ENCODE measurements around the gene HOXD1.

HOXD1 gene

DNA sequence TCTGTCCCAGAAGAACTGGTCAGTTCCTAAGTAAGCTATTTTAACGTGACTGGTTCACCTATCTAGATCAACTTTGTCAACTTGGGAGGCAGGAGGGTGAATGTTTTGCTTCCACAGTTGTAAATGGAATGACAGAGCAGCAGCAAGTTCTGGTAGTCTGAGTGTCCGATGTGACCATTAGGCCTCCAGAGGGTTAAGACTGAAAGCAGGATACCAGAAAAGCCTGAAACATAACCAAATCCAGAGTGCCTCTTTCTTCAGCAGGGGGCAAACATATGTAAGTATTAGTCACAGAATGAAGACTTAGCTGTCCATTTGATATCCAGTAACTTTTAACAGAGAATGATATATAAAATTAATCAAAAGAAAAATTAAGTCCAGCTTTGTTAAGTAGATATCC, 22.2 kb upstream of the HOXD1 start:
- H3K27me3 ChIP-seq (ENCODE audit: control insufficient read depth in 2 of 2, insufficient read depth in 2 of 2, low read length in 2 of 2): peaks cover 0 to 16% of the 10 kb centered on the region in 2 donors
- no peak overlapping the region for H3K4me3 ChIP-seq (ENCODE audit: low read length in 2 of 2)
- H3K9me3 ChIP-seq (ENCODE audit: control insufficient read depth in 2 of 2, low read length in 2 of 2): no peaks in the 10 kb centered on the region
- no peak overlapping the region for H3K9ac ChIP-seq (ENCODE audit: low read depth in 1 of 2, low read length in 2 of 2)
- no peak overlapping the region for H3K27ac ChIP-seq (ENCODE audit: low read depth in 2 of 2, low read length in 2 of 2)
- peaks cover 4 to 7% of the 10 kb centered on the region in 2 donors for H3K4me1 ChIP-seq (ENCODE audit: control insufficient read depth in 2 of 2, insufficient read depth in 2 of 2, low read length in 2 of 2)
- no peaks in the 10 kb centered on the region for H3K36me3 ChIP-seq (ENCODE audit: control insufficient read depth in 2 of 2, insufficient read depth in 2 of 2, low read length in 2 of 2)

GRCh38 chr2:176167398-176167797, 21.1 kb upstream of the HOXD1 start:
- no peak overlapping the region for H3K27ac ChIP-seq (ENCODE audit: low read depth in 2 of 2, low read length in 2 of 2)
- no peak overlapping the region for H3K4me3 ChIP-seq (ENCODE audit: low read length in 2 of 2)
- H3K27me3 ChIP-seq (ENCODE audit: control insufficient read depth in 2 of 2, insufficient read depth in 2 of 2, low read length in 2 of 2): peaks cover 4 to 10% of the 10 kb centered on the region in 2 donors
- H3K36me3 ChIP-seq (ENCODE audit: control insufficient read depth in 2 of 2, insufficient read depth in 2 of 2, low read length in 2 of 2): no peaks in the 10 kb centered on the region
- H3K9me3 ChIP-seq (ENCODE audit: control insufficient read depth in 2 of 2, low read length in 2 of 2): no peaks in the 10 kb centered on the region
- H3K9ac ChIP-seq (ENCODE audit: low read depth in 1 of 2, low read length in 2 of 2): no peak overlapping the region
- peaks cover 4 to 7% of the 10 kb centered on the region in 2 donors for H3K4me1 ChIP-seq (ENCODE audit: control insufficient read depth in 2 of 2, insufficient read depth in 2 of 2, low read length in 2 of 2)

DNA sequence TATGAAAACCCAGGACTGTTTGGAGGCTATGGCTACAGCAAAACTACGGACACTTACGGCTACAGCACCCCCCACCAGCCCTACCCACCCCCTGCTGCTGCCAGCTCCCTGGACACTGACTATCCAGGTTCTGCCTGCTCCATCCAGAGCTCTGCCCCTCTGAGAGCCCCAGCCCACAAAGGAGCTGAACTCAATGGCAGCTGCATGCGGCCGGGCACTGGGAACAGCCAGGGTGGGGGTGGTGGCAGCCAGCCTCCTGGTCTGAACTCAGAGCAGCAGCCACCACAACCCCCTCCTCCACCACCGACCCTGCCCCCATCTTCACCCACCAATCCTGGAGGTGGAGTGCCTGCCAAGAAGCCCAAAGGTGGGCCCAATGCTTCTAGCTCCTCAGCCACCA, 19.3 kb upstream of the HOXD1 start:
- Histone ChIP-seq H3K36me3 (ENCODE audit: control insufficient read depth in 2 of 2, insufficient read depth in 2 of 2, low read length in 2 of 2) (no peaks in the 10 kb centered on the region), H3K9ac (ENCODE audit: low read depth in 1 of 2, low read length in 2 of 2) (no peak overlapping the region), H3K4me1 (ENCODE audit: control insufficient read depth in 2 of 2, insufficient read depth in 2 of 2, low read length in 2 of 2) (peaks cover 7 to 9% of the 10 kb centered on the region in 2 donors), H3K27me3 (ENCODE audit: control insufficient read depth in 2 of 2, insufficient read depth in 2 of 2, low read length in 2 of 2) (peaks cover 4 to 7% of the 10 kb centered on the region in 2 donors), H3K27ac (ENCODE audit: low read depth in 2 of 2, low read length in 2 of 2) (no peak overlapping the region), H3K4me3 (ENCODE audit: low read length in 2 of 2) (no peak overlapping the region), H3K9me3 (ENCODE audit: control insufficient read depth in 2 of 2, low read length in 2 of 2) (no peaks in the 10 kb centered on the region)

- Histone ChIP-seq H3K4me3 (ENCODE audit: low read length in 2 of 2) (no peak overlapping the region), H3K36me3 (ENCODE audit: control insufficient read depth in 2 of 2, insufficient read depth in 2 of 2, low read length in 2 of 2) (no peaks in the 10 kb centered on the region), H3K27me3 (ENCODE audit: control insufficient read depth in 2 of 2, insufficient read depth in 2 of 2, low read length in 2 of 2) (peaks cover 4% of the 10 kb centered on the region in 2 donors), H3K9me3 (ENCODE audit: control insufficient read depth in 2 of 2, low read length in 2 of 2) (no peaks in the 10 kb centered on the region), H3K4me1 (ENCODE audit: control insufficient read depth in 2 of 2, insufficient read depth in 2 of 2, low read length in 2 of 2) (peaks cover 7 to 13% of the 10 kb centered on the region in 2 donors), H3K27ac (ENCODE audit: low read depth in 2 of 2, low read length in 2 of 2) (no peak overlapping the region), H3K9ac (ENCODE audit: low read depth in 1 of 2, low read length in 2 of 2) (no peak overlapping the region)
Measured at GRCh38 chr2:176169711-176170110, 18.8 kb upstream of the HOXD1 start.

DNA sequence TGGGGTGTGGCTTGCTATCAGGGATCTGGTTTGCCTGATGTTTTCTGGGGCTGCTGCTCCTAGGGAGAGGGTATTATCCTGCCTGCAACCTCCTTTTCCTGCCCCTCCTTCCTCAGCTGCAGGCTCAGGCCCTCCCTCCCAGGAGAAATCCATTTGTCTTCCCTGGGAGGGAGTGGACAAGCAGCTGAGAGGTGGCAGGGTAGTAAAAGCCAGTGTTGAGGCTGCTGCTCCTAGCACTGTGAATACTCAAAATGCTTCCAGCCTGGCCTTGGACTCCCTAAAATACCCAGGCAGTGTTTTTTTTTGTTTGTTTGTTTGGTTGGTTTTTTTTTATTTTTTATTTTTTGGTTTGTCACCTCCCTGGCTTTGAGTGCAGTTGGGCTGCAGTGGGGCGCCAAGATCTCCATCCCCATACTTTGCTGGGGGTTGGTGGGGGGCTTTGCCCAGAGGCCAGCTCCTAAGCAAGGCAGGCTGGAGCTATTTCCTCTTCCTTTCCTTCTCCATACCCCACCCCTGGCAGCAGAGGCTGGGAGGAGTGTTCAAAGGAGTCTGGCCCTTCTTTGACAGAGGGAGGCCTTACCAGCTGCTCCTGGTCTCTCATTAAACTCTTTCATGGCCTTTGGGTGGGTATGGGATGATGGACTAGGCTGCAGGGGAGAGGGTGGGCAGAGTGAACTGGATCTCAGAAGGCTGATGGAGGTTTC, 17.7 kb upstream of the HOXD1 start:
- H3K36me3 ChIP-seq (ENCODE audit: control insufficient read depth in 2 of 2, insufficient read depth in 2 of 2, low read length in 2 of 2): no peaks in the 10 kb centered on the region
- H3K9ac ChIP-seq (ENCODE audit: low read depth in 1 of 2, low read length in 2 of 2): no peak overlapping the region
- H3K27me3 ChIP-seq (ENCODE audit: control insufficient read depth in 2 of 2, insufficient read depth in 2 of 2, low read length in 2 of 2): peaks cover 4% of the 10 kb centered on the region in 2 donors
- H3K4me3 ChIP-seq (ENCODE audit: low read length in 2 of 2): no peak overlapping the region
- H3K9me3 ChIP-seq (ENCODE audit: control insufficient read depth in 2 of 2, low read length in 2 of 2): no peaks in the 10 kb centered on the region
- H3K27ac ChIP-seq (ENCODE audit: low read depth in 2 of 2, low read length in 2 of 2): no peak overlapping the region
- peaks cover 12 to 13% of the 10 kb centered on the region in 2 donors for H3K4me1 ChIP-seq (ENCODE audit: control insufficient read depth in 2 of 2, insufficient read depth in 2 of 2, low read length in 2 of 2)

- Histone ChIP-seq H3K4me1 (ENCODE audit: control insufficient read depth in 2 of 2, insufficient read depth in 2 of 2, low read length in 2 of 2) (peaks cover 12 to 13% of the 10 kb centered on the region in 2 donors), H3K27me3 (ENCODE audit: control insufficient read depth in 2 of 2, insufficient read depth in 2 of 2, low read length in 2 of 2) (peaks cover 4% of the 10 kb centered on the region in 2 donors), H3K9me3 (ENCODE audit: control insufficient read depth in 2 of 2, low read length in 2 of 2) (no peaks in the 10 kb centered on the region), H3K9ac (ENCODE audit: low read depth in 1 of 2, low read length in 2 of 2) (no peak overlapping the region), H3K27ac (ENCODE audit: low read depth in 2 of 2, low read length in 2 of 2) (no peak overlapping the region), H3K36me3 (ENCODE audit: control insufficient read depth in 2 of 2, insufficient read depth in 2 of 2, low read length in 2 of 2) (no peaks in the 10 kb centered on the region), H3K4me3 (ENCODE audit: low read length in 2 of 2) (no peak overlapping the region)
Measured at GRCh38 chr2:176171351-176172006, 17.0 kb upstream of the HOXD1 start.

- Histone ChIP-seq H3K9ac (ENCODE audit: low read depth in 1 of 2, low read length in 2 of 2) (no peak overlapping the region), H3K27ac (ENCODE audit: low read depth in 2 of 2, low read length in 2 of 2) (no peak overlapping the region), H3K4me3 (ENCODE audit: low read length in 2 of 2) (no peak overlapping the region), H3K36me3 (ENCODE audit: control insufficient read depth in 2 of 2, insufficient read depth in 2 of 2, low read length in 2 of 2) (no peaks in the 10 kb centered on the region), H3K27me3 (ENCODE audit: control insufficient read depth in 2 of 2, insufficient read depth in 2 of 2, low read length in 2 of 2) (peaks cover 4% of the 10 kb centered on the region in 2 donors), H3K9me3 (ENCODE audit: control insufficient read depth in 2 of 2, low read length in 2 of 2) (no peaks in the 10 kb centered on the region), H3K4me1 (ENCODE audit: control insufficient read depth in 2 of 2, insufficient read depth in 2 of 2, low read length in 2 of 2) (peaks cover 12 to 13% of the 10 kb centered on the region in 2 donors)
Measured at GRCh38 chr2:176172007-176172894, 16.2 kb upstream of the HOXD1 start.

DNA sequence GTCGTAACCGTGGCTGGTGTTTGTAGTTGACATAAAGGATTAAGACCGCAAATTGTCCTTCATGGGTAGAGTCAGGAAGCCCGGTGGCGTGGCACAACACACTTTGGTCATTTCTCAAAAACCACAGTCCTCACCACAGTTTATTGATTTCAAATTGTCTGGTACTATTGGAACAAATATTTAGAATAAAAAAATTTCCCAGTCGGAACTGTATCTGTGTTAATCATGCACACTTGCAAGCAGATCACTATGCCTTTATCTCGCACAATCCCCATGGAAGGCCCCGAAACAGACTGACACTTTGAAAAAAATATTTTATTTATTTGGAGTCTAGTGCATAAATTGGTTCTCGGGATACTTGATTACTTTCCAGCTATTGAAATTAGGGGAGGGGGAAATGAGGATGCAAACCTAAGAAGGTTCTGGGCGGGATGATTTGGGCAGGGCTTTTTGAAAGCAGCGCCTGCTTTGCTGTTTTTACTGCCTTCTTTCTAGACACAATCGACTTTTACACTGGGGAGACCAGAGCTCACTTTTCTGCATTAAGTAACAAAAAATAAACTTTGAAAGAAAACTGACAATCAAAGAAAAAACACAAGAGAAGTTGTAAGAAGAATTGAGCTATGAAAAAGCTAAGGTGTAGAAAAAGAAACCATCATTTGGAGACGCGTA, 15.4 kb upstream of the HOXD1 start:
- no peak overlapping the region for H3K27ac ChIP-seq (ENCODE audit: low read depth in 2 of 2, low read length in 2 of 2)
- H3K9me3 ChIP-seq (ENCODE audit: control insufficient read depth in 2 of 2, low read length in 2 of 2): no peaks in the 10 kb centered on the region
- peaks cover 4% of the 10 kb centered on the region in 2 donors for H3K27me3 ChIP-seq (ENCODE audit: control insufficient read depth in 2 of 2, insufficient read depth in 2 of 2, low read length in 2 of 2)
- H3K9ac ChIP-seq (ENCODE audit: low read depth in 1 of 2, low read length in 2 of 2): no peak overlapping the region
- no peak overlapping the region for H3K4me3 ChIP-seq (ENCODE audit: low read length in 2 of 2)
- no peaks in the 10 kb centered on the region for H3K36me3 ChIP-seq (ENCODE audit: control insufficient read depth in 2 of 2, insufficient read depth in 2 of 2, low read length in 2 of 2)
- H3K4me1 ChIP-seq (ENCODE audit: control insufficient read depth in 2 of 2, insufficient read depth in 2 of 2, low read length in 2 of 2): peaks cover 15 to 17% of the 10 kb centered on the region in 2 donors

GRCh38 chr2:176173567-176174381, 14.7 kb upstream of the HOXD1 start:
- no peak overlapping the region for H3K27ac ChIP-seq (ENCODE audit: low read depth in 2 of 2, low read length in 2 of 2)
- peaks cover 4% of the 10 kb centered on the region in 2 donors for H3K27me3 ChIP-seq (ENCODE audit: control insufficient read depth in 2 of 2, insufficient read depth in 2 of 2, low read length in 2 of 2)
- peaks cover 18 to 23% of the 10 kb centered on the region in 2 donors for H3K4me1 ChIP-seq (ENCODE audit: control insufficient read depth in 2 of 2, insufficient read depth in 2 of 2, low read length in 2 of 2)
- H3K4me3 ChIP-seq (ENCODE audit: low read length in 2 of 2): peak overlapping the region in 1 of 2 donors; percentile 62
- no peaks in the 10 kb centered on the region for H3K36me3 ChIP-seq (ENCODE audit: control insufficient read depth in 2 of 2, insufficient read depth in 2 of 2, low read length in 2 of 2)
- no peak overlapping the region for H3K9ac ChIP-seq (ENCODE audit: low read depth in 1 of 2, low read length in 2 of 2)
- H3K9me3 ChIP-seq (ENCODE audit: control insufficient read depth in 2 of 2, low read length in 2 of 2): no peaks in the 10 kb centered on the region
